KOPT-K1 (cell line): ENCODE results near the gene KCNV2.
"Not testable (repeated sequence)": the region's sequence is repeated elsewhere in the genome, so short reads cannot be mapped to it uniquely, and the experiment has no call there.

Experiments used
- H3K27ac ChIP-seq: fragments of 200-600 bp; sonication (generic); 2 replicates; pipeline ENCODE4 v1.5.1; 2016; ENCODE audit warnings: antibody characterized with exemption, mild to moderate bottlenecking, low read depth, low read length; ENCODE audit not compliant: poor library complexity, severe bottlenecking
- H3K36me3 ChIP-seq: fragments of 200-600 bp; sonication (generic); 2 replicates; pipeline ENCODE4 v1.5.1; 2017; ENCODE audit warnings: antibody characterized with exemption, mild to moderate bottlenecking, low read length, moderate library complexity; ENCODE audit not compliant: insufficient read depth
- H3K9me3 ChIP-seq: fragments of 200-600 bp; sonication (generic); 2 replicates; pipeline ENCODE4 v1.5.1; 2017; ENCODE audit warnings: antibody characterized with exemption, low read length, mild to moderate bottlenecking; ENCODE audit not compliant: insufficient read depth, poor library complexity, severe bottlenecking

The KCNV2 gene

GRCh38 chr9:2700909-2701550 is 16.3 kb upstream of the KCNV2 start:
- Histone ChIP-seq H3K27ac (no peak overlapping the region), H3K36me3 (no peaks in the 10 kb centered on the region), H3K9me3 (no peaks in the 10 kb centered on the region)

GRCh38 chr9:2704504-2704903 is 12.8 kb upstream of the KCNV2 start:
- no peaks in the 10 kb centered on the region for H3K9me3 ChIP-seq
- no peak overlapping the region for H3K27ac ChIP-seq
- no peaks in the 10 kb centered on the region for H3K36me3 ChIP-seq

GRCh38 chr9:2707256-2707655 is 10.1 kb upstream of the KCNV2 start:
- not testable (repeated sequence) for H3K36me3 ChIP-seq, H3K27ac ChIP-seq, H3K9me3 ChIP-seq

GRCh38 chr9:2709645-2710101 is 7.6 kb upstream of the KCNV2 start:
- Histone ChIP-seq H3K36me3 (no peaks in the 10 kb centered on the region), H3K9me3 (no peaks in the 10 kb centered on the region), H3K27ac (no peak overlapping the region)

- no peaks in the 10 kb centered on the region for H3K9me3 ChIP-seq
- H3K27ac ChIP-seq, result no peak overlapping the region
- H3K36me3 ChIP-seq, result no peaks in the 10 kb centered on the region
Measured at GRCh38 chr9:2711716-2712115, 5.6 kb upstream of the KCNV2 start.

GRCh38 chr9:2718001-2718697 is 839 bp downstream of the KCNV2 start:
- Histone ChIP-seq H3K36me3 (peaks cover 6% of the 10 kb centered on the region; the same call in 1 of the 2 replicates), H3K27ac (no peak overlapping the region), H3K9me3 (no peaks in the 10 kb centered on the region)

- no peak overlapping the region for H3K27ac ChIP-seq
Measured at GRCh38 chr9:2718698-2719033, 1.4 kb downstream of the KCNV2 start.

DNA sequence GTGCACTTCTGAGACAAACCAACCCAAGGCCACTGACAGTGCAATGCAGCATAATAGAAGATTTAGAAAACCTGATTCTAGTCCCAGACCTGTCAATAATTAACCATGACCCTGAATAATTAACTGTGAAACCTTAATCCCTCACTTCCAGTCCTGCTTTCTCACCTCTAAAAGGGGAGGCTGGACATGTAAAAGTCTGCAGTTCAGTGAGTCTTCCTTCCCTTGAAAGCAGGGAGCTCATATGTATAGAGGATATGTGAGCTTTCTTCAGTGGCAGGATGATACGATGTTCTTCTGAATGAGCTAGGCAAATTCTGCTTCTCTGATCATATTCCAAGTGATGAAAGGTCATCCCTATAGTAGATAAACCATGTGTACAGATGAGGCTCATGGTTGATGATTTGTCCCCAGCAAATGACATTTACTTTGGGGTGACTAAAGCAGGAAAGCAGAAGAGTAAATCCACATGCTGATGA is 2.9 kb downstream of the KCNV2 start:
- no peak overlapping the region for H3K27ac ChIP-seq
- H3K36me3 ChIP-seq, result peaks cover 6% of the 10 kb centered on the region; the same call in 1 of the 2 replicates
- H3K9me3 ChIP-seq, result no peaks in the 10 kb centered on the region

More at GRCh38 chr9:2718698-2719033, 1.4 kb downstream of the KCNV2 start:
- Histone ChIP-seq H3K36me3 (peaks cover 6% of the 10 kb centered on the region; the same call in 1 of the 2 replicates), H3K9me3 (no peaks in the 10 kb centered on the region)

DNA sequence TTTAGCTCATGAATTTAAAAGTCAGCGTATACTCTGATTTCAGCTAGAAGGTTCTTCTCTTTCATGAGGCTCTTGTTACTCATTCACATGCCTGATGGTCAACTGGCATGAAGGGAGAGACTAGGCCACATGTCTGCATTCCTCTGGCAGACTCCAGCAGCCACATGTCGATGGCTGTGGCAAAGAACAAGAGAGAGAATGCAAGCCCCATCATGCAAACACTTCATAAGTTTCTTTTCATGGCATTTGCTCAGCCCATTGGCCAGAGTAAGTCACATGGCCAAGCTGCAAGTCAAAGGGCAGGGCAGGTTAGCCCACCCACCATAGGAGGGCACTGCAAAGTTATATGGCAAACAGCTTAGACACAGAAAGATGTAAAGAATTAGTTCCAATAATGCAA is 5.4 kb downstream of the KCNV2 start:
- H3K9me3 ChIP-seq, result no peaks in the 10 kb centered on the region
- H3K36me3 ChIP-seq, result peaks cover 6% of the 10 kb centered on the region; the same call in 1 of the 2 replicates
- H3K27ac ChIP-seq, result no peak overlapping the region

- H3K36me3 ChIP-seq, result peaks cover 6% of the 10 kb centered on the region; the same call in 1 of the 2 replicates
- H3K27ac ChIP-seq, result no peak overlapping the region
- H3K9me3 ChIP-seq, result no peaks in the 10 kb centered on the region
Measured at GRCh38 chr9:2723376-2724065, 6.2 kb downstream of the KCNV2 start.

DNA sequence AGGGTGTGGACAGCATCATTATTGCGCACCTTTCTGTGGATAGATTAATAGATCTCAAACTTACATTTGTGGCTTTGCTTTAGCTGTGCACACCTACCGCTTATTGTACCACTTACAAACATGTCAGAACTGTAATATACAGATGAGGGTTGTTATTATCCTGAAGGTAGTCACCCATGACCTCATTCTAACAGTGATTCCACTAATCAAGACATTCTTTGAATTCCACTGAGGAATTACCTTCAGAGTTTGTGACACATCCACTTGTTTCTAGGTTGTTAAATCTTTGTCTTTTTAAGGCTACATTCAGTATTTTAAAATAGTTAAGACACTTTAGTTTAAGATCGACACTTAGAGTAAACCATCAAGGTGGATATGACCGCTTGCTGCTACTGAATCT is 7.8 kb downstream of the KCNV2 start:
- Histone ChIP-seq H3K27ac (no peak overlapping the region), H3K36me3 (no peaks in the 10 kb centered on the region), H3K9me3 (no peaks in the 10 kb centered on the region)

DNA sequence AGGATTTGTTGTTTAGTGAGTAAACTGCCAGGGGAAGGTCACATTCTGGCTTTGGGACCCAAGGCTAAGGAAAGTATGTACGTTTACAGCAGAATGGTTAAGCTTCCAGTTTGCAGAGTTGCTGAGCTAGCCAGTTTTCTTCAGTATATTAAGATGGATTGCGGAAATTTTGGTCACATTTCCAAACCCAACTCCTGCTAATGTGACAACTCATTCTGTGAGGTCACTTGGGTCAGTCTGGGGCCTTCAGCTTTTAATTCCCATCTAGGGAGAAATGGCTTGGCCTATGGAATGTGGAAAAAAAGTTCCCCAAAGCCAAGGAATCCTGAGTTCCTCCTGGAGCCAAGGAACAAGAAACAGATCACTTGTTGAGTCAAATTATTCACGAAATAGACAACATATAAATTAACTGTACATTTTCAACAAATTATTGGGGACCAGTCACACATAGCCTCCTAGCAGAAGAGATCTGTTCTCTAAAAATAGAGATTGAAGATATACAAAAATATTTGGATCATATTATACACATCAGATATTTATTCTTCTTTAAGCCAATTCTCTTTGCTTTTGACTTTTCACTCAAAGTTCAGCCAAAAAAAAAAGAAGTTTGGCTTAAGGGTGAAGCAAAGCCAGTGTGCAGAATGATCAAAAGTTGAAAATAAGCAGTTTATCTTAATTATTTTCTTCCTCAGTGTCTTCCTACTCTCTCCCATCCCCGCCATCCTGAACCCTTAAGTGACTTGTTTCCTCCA is 8.8 kb downstream of the KCNV2 start:
- Histone ChIP-seq H3K9me3 (no peaks in the 10 kb centered on the region), H3K36me3 (no peaks in the 10 kb centered on the region), H3K27ac (no peak overlapping the region)

DNA sequence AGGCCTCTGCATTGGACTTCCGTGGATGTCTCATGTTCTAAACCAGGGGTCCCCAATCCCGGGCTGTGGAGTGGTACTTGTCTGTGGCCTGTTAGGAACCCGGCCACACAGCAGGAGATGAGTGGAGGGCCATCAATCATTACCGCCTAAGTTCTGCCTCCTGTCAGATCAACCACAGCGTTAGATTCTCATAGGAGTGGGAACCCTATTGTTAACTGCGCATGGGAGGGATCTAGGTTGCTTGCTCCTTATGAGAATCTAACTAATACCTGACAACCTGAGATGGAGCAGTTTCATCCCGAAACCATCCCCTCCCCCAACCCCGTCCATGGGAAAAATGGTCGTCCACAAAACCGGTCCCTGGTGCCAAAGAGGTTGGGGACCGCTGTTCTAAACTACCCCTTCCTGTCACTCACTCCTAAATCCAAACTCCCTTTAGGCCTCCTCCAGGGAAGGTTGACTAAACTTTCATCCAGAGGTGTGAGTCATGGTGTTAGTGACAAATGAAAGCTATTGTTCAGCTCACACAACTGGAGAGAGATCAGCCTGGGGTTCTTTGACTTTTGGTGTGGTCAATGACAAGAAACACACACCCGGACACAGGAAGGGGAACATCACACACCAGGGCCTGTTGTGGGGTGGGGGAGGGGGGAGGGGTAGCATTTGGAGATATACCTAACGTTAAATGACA is 9.5 kb downstream of the KCNV2 start:
- no peak overlapping the region for H3K27ac ChIP-seq

DNA sequence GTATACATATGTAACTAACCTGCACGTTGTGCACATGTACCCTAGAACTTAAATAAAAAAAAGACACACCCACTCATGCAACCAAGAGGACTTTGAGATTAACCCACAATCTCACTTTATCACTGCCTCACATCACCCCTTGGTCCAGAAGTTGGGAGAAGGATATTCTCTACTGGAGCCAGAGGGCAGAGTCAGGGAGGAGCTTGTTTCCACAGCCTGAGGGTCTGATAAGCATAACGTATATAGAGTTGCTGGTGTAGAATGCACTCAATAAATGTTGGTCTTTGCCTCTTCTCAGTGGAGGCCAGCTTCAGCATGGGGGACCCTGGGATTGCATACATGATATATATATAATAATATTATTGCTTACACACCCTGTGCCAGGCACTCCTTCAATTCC is 10.1 kb downstream of the KCNV2 start:
- Histone ChIP-seq H3K27ac (no peak overlapping the region), H3K36me3 (no peaks in the 10 kb centered on the region), H3K9me3 (no peaks in the 10 kb centered on the region)

More for the DNA sequence above, 9.5 kb downstream of the KCNV2 start:
- Histone ChIP-seq H3K36me3 (no peaks in the 10 kb centered on the region), H3K9me3 (no peaks in the 10 kb centered on the region)
